Fibroblast of lung (primary cell): Measurements from ENCODE around the gene TRPM5. TPM values are rescaled to one million over a fixed set of nuclear protein-coding genes. Genes with fewer than 3 reads are reported as not detected.
A peak's percentile ranks its signal among the peaks of the same experiment; 100 is the strongest.

ENCODE experiments used
- DNase-seq, 2 donors: peaks; one replicate each; pipeline versions ENCODE4 v3.0.0 to v3.0.0-alpha.2; 2010; ENCODE audit warnings: low read depth in 2 of 2
- H2AFZ ChIP-seq: 2 replicates; pipeline ENCODE4 v1.5.1; 2012; ENCODE audit warnings: low read length, control low read depth, inconsistent platforms
- H3K27ac ChIP-seq: 2 replicates; pipeline ENCODE4 v1.5.1; 2011; ENCODE audit warnings: low read length, control low read depth; ENCODE audit not compliant: insufficient read depth
- H3K27me3 ChIP-seq: 2 replicates; pipeline ENCODE4 v1.5.1; 2011; ENCODE audit warnings: mild to moderate bottlenecking, low read length; ENCODE audit not compliant: control insufficient read depth, insufficient read depth
- H3K36me3 ChIP-seq: 2 replicates; pipeline ENCODE4 v1.5.1; 2011; ENCODE audit warnings: low read length; ENCODE audit not compliant: control insufficient read depth, insufficient read depth
- H3K4me1 ChIP-seq: 2 replicates; pipeline ENCODE4 v1.5.1; 2011; ENCODE audit warnings: low read length; ENCODE audit not compliant: control insufficient read depth, insufficient read depth; ENCODE audit errors: extremely low read depth
- H3K4me2 ChIP-seq: 2 replicates; pipeline ENCODE4 v1.5.1; 2011; ENCODE audit warnings: low read length, control low read depth; ENCODE audit not compliant: insufficient read depth; ENCODE audit errors: extremely low read depth
- H3K4me3 ChIP-seq, 4 experiments: fragments of 200-600 bp in 1 of 4; sonication (generic) in 1 of 4; replicated peaks in 1 of 4; 2 replicates each; pipeline ENCODE4 v1.5.1; 2011 to 2016; ENCODE audit warnings: low read length in 4 of 4, low read depth in 3 of 4, mild to moderate bottlenecking in 3 of 4, control low read depth in 2 of 4, inconsistent platforms in 1 of 4, mixed read lengths in 1 of 4; ENCODE audit not compliant: insufficient read depth in 1 of 4; ENCODE audit errors: control extremely low read depth in 1 of 4
- H3K79me2 ChIP-seq: 2 replicates; pipeline ENCODE4 v1.5.1; 2012; ENCODE audit warnings: mild to moderate bottlenecking, low read length, inconsistent platforms; ENCODE audit not compliant: control insufficient read depth, insufficient read depth
- H3K9ac ChIP-seq: 2 replicates; pipeline ENCODE4 v1.5.1; 2011; ENCODE audit warnings: mild to moderate bottlenecking, low read length, control low read depth; ENCODE audit not compliant: insufficient read depth
- H3K9me3 ChIP-seq: 2 replicates; pipeline ENCODE4 v1.5.1; 2012; ENCODE audit warnings: low read depth, low read length; ENCODE audit not compliant: control insufficient read depth, insufficient read depth
- H4K20me1 ChIP-seq: 2 replicates; pipeline ENCODE4 v1.5.1; 2011; ENCODE audit warnings: low read length; ENCODE audit not compliant: control insufficient read depth, insufficient read depth; ENCODE audit errors: extremely low read depth
- CTCF ChIP-seq, 2 donors: IDR thresholded peaks in 1 of 2; conservative IDR thresholded peaks in 1 of 2; 1 replicate in 1 of 2; 2 replicates in 1 of 2; pipeline ENCODE4 v1.5.1; 2011 to 2012; ENCODE audit warnings: low read length in 2 of 2, control low read depth in 1 of 2, inconsistent platforms in 1 of 2, low read depth in 1 of 2, mild to moderate bottlenecking in 1 of 2
- EZH2 ChIP-seq: IDR thresholded peaks from 2 replicates; pipeline ENCODE4 v1.5.1; 2012; ENCODE audit warnings: low read length, control low read depth, mild to moderate bottlenecking; ENCODE audit errors: missing control alignments
- polyA plus RNA-seq, 2 donors: library from polyadenylated mRNA; depleted of rRNA in 1 of 2; stranded (reverse) in 1 of 2; unstranded in 1 of 2; fragments of >200 nt; gene quantifications; 2 replicates each; pipeline ENCODE4 v1.2.1, GENCODE V29; 2011 to 2012; ENCODE audit warnings: missing spikeins in 1 of 2
- total RNA-seq: library from RNA; depleted of rRNA; stranded (reverse); fragments of >200 nt; gene quantifications from 2 replicates; pipeline ENCODE4 v1.2.1, GENCODE V29; 2014

Gene TRPM5
- total and polyA plus RNA-seq, 2 donors (not counting 1 experiment from before 2014, with no cell fraction given): not detected

GRCh38 chr11:2421226-2421994 lies 22.9 kb downstream of the TRPM5 start:
- no peak overlapping the region for H3K9ac ChIP-seq
- H3K36me3 ChIP-seq: no peaks in the 10 kb centered on the region
- H4K20me1 ChIP-seq: no peaks in the 10 kb centered on the region
- no peaks in the 10 kb centered on the region for H3K27me3 ChIP-seq
- H2AFZ ChIP-seq: no peak overlapping the region
- no peaks in the 10 kb centered on the region for H3K4me1 ChIP-seq
- no peaks in the 10 kb centered on the region for H3K9me3 ChIP-seq
- no peaks in the 10 kb centered on the region for H3K79me2 ChIP-seq
- no peak for DNase-seq
- H3K27ac ChIP-seq: no peak overlapping the region
- H3K4me2 ChIP-seq: no peak overlapping the region
- TF ChIP-seq EZH2 (no peak), CTCF (conservative IDR thresholded peaks at IDR 0.05 in 1 of 2, IDR thresholded peaks at IDR 0.05 in 1 of 2; ENCODE audit: low read depth in 1 of 2, low read length in 2 of 2) (no peak)
- no peak overlapping the region for H3K4me3 ChIP-seq

- no peaks in the 10 kb centered on the region for H3K27me3 ChIP-seq
- H3K4me1 ChIP-seq: no peaks in the 10 kb centered on the region
- no peaks in the 10 kb centered on the region for H4K20me1 ChIP-seq
- no peak overlapping the region for H2AFZ ChIP-seq
- DNase-seq: peak; percentile 43 to 63
- H3K4me3 ChIP-seq: no peak overlapping the region
- no peak overlapping the region for H3K9ac ChIP-seq
- H3K36me3 ChIP-seq: no peaks in the 10 kb centered on the region
- no peak for TF ChIP-seq EZH2
- TF ChIP-seq CTCF (conservative IDR thresholded peaks at IDR 0.05 in 1 of 2, IDR thresholded peaks at IDR 0.05 in 1 of 2; ENCODE audit: low read depth in 1 of 2, low read length in 2 of 2): peak; percentile 74 to 89
- H3K9me3 ChIP-seq: no peaks in the 10 kb centered on the region
- H3K79me2 ChIP-seq: no peaks in the 10 kb centered on the region
- H3K4me2 ChIP-seq: no peak overlapping the region
- no peak overlapping the region for H3K27ac ChIP-seq
These were observed 23.6 kb downstream of the TRPM5 start for GRCh38 chr11:2420502-2421225.

- Histone ChIP-seq H3K79me2 (no peaks in the 10 kb centered on the region), H3K27ac (no peak overlapping the region), H3K9ac (no peak overlapping the region), H4K20me1 (no peaks in the 10 kb centered on the region), H3K9me3 (no peaks in the 10 kb centered on the region), H3K27me3 (no peaks in the 10 kb centered on the region), H3K36me3 (no peaks in the 10 kb centered on the region), H3K4me3 (no peak overlapping the region), H3K4me1 (no peaks in the 10 kb centered on the region), H3K4me2 (no peak overlapping the region), H2AFZ (peak overlapping the region; percentile 54)
- peak; percentile 62 to 85 for DNase-seq
- no peak for TF ChIP-seq EZH2
- peak; percentile 86 to 88 for TF ChIP-seq CTCF (conservative IDR thresholded peaks at IDR 0.05 in 1 of 2, IDR thresholded peaks at IDR 0.05 in 1 of 2; ENCODE audit: low read depth in 1 of 2, low read length in 2 of 2)
These were observed 24.4 kb downstream of the TRPM5 start for GRCh38 chr11:2419638-2420501.
